ENCODE measurements around the gene HJV.

HJV gene

DNA sequence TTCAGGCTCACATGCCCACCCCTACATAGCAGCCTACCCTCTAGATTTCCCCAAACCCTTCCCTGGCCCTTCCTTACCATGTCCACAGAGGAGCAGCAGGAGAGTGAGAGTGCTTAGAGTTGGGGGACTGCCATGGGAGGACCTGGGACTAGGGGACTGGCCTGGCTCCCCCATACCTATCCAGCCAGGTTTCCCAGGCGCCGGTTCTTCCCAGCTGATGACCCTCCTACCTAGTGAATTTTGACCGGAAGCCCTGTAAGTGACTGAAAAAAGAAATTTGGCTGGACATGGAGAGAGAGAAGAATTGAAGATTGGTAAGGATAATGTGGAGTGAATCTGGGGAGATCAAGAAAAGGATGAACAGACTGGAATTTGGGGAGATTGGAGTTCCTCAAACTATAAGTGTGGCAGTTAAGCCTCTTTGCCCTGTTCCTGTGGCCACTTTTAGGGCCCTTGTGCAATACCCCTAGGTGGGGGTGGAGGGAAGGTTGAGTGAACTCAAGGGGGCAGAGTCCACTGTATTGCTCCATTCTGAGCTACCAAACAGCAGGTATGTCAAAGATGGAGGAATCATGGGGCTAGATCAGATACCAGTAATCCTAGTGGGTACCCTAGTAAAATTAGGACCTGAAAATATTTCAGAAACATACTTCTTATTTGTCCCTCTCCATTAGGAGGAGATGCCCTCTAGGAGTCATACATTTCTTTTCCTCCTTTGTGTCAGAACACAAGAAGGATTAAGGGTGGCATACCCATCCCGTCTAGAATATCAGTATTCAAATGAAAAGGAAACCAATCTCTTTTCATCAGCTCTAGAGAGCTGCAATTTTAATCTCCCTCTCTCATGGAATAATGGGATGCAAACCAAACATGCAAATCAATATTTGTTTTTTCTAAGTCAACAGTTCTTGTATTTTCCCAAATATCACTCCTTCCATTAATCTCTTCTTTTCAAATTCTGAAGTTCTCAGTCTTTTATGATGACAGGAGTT, 1.2 kb downstream of the HJV start:
- no peak for DNase-seq

DNA sequence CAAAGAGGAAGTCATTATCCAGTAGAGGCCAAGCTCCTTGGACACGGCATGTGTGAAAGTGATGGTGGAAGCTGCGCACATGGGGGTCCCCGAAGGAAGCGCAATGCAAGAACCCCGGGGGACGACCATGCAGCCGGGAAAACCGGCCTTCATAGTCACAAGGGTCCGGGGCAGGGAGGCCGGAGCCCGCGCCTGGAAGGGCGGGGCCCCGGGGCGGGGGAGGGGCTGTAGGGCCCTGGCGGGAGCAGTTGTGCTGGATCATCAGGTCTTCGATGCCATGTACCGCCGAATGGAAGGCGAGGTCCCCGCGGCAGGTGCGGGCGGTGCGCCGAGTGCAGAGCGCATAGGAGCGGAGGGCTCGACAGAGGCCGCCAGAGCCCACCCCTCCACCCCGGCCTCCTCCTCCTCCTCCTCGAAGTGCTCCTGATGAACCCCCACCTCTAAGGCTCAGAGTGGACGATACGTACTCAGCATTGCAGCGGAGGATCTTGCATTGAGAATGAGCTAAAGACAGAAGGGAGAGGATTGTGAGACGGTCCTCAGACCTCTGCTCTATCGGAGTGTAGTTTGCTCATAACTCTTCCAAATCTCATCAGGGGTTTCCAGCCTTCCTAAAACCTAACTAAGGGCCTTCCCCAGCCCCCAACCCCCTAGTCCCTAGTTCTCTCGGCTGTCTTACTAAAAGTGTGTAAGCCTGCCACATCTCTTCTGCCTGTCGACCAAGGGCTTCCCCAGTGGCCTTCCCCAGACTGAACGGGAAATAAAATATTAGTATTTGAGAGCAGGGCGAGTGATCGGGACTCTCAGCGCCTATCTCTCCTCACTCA, 2.1 kb downstream of the HJV start:
- DNase-seq = no peak

DNA sequence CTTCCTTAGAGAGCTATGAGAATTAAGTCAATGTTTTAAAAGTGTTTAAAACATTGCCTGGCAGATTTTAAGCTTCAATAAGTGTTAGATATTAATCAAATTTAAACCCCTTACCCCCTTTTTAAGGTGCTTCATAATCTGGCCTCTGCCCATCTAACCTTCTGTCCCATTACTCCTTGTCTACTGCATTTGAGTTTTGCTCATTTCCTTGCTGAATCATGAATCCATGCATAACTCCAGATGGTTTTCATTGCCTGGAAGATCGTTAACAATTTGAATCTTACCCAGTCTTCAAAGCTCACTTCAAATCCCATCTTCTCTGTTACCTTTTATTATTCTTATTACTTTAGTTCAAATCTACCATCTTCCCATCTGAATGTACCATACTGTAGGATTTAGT, 4.6 kb downstream of the HJV start:
- DNase-seq = no peak

DNA sequence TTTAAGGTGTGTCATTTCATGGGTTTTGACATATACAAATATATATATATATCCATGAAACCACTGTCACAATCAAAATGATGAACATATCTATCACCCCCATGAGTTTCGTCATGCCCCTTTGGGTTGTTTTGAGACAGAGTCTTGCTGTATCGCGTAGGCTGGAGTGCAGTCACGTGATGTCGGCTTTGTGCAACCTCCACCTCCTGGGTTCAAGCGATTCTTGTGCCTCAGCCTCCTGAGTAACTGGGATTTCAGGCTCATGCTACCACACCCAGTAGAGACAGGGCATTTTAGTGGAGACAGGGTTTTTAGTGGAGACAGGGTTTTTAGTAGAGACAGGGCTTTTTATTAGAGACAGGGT, 8.0 kb downstream of the HJV start:
- no peak for DNase-seq

DNA sequence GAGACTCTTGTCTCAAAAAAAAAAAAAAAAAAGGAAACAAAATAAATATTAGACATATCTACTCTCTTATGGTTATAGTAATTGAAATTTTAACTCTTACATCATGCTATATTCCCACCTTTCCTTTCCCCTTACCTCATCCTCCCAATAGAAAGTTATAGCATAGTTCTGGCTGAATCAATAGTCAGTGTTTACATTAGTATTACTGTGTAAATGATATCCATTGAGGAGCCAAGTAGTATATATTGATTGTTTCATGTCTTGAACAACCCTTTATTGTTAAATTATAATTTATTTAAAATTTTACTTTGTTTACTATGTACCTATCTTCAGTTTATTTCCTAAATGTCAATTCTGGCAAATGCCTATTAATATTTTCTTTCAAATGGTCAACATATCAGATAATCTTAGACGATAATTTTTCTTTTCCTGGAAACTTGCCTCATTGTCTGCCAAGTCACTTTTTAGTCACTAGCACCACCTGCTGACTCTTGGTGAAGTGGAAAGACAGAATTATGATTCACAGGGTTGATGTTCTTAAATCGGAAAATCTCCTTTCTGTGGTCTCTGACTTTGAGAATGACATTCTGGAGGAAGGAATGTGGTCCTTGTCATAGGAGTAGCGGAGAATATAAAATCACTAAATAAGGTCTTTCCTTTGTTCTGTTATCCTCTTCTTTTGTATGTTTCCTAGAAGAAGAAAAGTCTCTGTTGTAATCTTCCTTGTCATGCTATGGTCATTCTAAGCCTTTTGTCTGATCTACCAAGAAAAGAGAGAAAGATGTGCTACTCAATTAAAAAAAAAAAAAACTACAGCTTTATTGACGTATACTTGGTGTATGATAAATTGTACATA, 8.6 kb downstream of the HJV start:
- DNase-seq = no peak

DNA sequence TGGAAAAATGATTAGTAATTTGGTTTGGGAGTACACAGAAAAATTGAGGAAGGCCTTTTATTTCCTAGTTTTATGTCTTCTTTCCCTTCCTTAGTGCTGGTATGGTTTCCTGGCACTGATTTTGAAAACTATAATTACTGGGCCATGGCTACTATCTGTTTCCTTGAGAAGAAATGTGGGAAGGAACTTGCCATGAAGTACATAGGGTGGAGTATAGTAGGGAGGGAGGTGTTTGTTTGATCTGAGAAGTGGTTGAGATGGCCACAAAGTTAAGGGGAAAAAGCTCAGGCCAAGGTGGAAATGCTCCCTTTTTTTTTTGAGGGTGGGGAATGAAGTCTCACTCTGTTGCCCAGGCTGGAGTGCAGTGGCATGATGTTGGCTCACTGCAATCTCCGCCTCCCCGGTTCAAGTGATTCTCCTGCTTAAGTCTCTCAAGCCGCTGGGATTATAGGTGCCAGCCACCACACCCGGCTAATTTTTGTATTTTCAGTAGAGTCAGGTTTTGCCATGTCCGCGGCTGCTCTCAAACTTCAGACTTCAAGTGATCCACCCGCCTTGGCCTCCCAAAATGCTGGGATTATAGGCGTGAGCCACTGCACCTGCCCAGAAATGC, 11.3 kb downstream of the HJV start:
- no peak for DNase-seq

DNA sequence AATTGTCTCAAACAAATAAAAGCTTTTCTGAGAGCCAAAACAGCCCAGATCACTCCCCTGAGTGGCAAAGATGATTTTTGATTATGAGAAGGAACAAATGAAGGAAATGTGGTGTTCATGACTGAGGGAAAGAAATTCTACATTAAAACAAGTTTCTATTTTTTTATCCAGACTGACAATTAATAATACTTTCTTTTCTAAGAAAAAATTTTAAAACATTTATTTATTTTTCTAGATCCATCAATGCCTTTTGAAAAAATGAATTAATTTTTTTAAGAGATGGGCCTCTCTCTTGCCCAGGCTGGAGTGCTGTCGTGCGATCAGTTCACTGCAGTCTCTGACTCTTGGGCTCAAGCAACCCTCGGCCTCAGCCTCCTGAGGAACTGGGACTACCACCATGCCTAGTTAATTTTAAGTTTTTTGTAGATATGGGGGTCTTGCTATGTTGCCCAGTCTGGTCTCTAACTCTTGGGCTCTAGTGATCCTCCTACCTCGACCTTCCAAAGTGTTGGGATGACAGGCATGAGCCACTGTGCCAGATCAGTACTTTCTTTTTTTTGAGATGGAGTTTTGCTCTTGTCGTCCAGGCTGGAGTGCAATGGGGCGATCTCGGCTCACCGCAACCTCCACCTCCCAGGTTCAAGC, 13.9 kb downstream of the HJV start:
- DNase-seq = no peak

DNA sequence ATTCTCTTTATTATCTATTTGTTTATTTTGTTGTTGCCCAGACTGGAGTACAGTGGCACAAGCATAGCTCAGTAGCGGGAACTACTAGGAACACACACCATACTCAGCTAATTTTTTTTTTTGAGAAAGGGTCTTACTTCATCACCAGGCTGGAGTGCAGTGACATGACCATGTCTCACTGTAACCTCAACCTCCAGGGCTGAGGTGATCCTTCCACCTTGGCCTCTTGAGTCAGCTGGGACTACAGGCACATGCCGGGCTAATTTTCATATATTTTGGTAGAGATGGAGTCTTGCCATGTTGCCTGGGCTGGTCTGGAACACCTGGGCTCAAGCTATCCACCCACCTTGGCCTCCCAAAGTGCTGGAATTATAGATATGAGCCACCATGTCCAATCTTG, 19.8 kb downstream of the HJV start:
- DNase-seq = no peak

DNA sequence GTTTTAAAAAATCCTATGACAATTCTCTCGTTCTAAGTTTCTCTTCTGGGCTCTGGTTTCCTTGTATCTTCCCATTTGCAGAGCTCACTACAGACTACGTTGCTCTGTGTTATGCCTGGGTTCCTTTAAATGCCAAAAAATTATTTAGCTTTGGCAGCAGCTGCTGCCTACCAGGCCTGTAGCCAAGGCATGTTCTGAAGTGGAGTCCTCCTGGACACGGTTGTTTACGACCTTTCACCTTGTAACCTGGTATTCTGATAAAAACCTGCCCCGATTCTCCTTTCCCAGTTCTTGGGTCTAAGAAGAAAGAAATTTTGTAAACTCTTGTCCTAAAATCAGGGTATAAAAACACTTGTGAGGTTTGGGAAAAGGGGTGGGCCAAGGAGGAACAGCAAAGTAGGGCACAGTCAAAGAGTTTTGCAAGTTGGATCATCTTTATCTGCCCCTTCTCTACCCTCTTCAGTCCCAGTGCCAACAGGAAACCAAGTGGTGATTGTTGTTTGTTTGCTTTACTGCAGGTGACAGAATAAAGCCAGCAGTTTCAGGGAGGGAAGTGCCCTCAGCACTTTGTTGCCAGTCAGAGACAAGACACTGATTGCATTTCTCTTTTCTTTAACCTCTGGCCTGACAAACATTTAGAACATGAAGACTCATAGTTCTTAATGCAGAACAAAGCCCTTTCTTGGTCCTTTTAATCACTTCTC, 22.1 kb downstream of the HJV start:
- no peak for DNase-seq

DNA sequence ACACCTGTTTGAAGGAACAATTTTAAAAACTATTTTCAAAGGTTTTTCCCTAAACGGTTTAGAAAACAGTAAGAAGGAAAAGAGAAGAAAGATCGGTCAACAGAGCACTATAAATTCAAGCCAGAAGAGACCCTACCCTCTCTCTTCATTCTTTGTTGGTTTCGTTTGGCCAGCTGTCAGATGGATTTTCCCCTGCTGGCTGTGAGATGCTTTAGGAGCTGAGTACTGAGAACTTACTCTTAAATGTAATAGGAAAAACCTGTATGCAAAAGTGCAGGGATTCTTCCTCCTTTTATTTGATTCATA, 23.9 kb downstream of the HJV start:
- no peak for DNase-seq

DNA sequence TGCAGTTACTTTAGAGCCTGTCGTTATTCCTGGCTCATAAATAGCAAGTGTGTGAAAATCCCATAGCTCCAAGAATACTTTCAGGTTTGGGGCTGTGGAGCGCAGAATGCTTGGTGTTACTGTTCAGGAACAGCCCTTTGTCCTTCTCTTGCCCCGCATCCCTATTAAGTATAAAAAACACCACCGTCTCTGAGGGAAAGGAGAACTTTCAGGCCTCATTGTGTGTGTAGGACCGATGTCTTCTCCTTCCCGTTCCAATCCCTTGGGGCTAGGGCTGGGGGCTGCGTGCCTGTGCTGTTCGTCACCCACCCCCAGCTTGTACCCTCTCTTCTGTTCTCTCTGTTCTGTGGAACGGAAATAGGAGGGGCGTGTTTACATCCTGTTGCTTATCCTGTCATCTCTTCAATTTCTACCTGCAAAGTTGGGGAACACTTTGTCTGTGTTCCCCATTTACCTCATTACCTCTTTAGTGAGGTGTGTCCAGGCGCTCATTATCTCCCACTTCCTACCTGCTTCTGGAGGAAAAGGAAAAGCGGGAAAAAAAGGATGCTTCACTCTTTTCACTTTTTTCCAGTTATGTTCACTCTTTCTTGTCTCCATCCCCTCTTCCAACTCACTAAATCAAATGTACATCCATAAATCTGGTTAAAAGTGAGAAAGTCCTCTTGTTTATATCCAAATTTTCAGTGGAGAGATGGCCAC, 24.4 kb downstream of the HJV start:
- no peak for DNase-seq

DNA sequence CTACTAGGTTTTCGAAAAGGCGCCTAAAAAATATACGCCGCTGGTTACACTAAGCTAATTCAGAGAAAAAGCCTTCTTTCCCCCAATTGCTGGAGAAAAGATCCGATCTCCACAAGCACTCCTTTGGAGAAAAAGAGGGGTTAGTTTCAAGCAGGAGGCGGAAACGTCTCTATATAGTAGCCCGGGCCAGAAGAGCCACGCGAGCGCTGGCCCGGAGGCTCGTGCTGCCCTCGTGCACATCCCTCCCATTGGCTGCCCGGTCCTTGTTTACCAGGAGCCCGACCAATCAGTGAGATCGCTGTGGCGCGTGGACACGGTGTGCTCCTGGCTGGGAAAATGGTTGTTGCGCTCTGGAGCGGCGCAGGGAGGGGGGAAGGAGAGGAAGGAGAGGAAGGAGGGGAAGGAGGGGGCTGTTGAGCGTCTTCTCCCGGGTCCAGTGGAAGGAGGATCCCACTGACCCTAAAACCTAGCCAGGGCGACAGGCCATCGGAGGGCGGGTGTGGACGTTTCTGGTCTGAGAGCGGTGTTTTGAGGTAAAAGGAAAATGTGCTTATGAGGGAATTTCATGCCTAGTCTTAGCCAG, 25.0 kb downstream of the HJV start, which contains the start of gene TXNIP:
TXNIP (minus strand) TSS at position 147 of the 583 bp plus-strand sequence. CDS start 313 bp downstream, outside the sequence.
- DNase-seq = peak; percentile 99

DNA sequence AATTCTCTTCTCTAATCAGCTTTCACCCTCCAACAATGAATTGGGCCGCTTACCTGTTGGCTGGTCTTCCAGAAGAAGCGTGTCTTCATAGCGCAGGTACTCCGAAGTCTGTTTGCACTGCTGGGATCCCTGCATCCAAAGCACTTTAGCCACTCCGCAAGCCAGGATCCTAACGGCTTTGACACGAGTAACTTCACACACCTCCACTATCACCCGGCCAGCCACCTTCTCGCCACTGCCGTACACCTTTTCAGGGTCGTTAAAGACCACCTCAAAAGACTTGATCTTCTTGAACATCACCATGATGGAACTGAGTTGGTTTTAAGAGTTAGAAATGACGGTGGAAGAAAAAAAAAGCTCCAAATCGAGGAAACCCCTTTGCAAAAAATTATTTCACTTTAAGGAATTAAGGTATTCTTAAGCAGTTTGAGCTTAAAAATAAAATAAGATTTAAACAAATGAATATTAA, 25.5 kb downstream of the HJV start:
- DNase-seq = no peak

DNA sequence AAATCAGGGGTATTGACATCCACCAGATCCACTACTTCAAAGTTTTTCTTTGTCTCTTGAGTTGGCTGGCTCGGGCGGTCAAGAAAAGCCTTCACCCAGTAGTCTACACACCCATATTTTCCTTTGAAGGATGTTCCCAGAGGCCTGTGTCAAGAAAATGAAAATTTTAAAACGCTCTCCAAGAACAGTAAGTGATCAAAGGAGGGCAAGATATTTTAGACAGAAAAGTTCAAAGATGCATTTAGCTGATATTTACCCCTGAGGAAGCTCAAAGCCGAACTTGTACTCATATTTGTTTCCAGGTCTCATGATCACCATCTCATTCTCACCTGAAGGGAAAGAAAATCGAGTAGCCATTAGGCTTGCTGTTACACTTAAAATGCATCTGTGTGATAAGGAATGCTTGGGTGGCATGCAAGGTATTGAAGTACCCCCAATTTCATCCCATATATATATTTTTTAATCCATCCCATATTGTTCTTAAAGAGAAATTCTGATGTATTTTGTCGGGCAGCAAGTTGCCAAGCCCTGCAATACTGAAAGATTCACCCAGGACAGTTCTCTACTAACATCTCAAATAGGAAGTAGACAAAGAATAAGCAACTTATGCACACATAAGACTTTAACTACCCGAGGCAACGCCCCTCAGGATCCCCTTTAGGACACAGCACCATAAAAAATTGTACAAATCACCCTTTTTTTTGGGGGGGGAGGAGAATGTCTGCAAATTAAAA, 26.2 kb downstream of the HJV start:
- no peak for DNase-seq

DNA sequence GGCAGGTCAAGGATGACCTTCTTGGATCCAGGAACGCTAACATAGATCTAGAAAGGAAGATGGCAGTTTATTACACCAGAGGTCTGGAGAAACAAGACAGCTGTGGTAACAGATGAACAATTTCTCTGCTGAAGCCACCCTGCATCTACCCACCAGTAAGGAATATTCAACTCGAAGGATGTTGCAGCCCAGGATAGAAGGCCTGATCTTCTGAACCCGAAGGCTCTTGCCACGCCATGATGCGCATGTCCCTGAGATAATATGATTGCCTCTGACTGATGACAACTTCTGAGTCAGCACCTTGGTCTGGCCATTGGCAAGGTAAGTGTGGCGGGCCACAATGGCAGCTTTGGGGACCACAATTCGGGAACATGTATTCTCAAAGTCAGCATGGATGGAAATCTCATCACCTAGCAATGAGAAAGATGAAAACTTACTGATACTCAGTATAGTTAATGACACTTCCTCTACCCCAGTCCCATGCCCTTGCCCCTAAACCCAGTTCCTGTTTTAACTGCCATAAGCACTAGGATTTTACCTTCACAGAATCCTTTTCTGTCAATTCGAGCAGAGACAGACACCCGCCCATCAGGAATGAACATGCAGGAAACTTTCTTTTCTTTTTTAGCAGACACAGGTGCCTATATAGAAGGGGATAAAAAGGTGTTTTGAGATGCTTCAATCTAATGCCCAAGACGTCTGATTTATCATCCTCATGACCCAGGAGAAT, 27.0 kb downstream of the HJV start:
- DNase-seq = no peak

DNA sequence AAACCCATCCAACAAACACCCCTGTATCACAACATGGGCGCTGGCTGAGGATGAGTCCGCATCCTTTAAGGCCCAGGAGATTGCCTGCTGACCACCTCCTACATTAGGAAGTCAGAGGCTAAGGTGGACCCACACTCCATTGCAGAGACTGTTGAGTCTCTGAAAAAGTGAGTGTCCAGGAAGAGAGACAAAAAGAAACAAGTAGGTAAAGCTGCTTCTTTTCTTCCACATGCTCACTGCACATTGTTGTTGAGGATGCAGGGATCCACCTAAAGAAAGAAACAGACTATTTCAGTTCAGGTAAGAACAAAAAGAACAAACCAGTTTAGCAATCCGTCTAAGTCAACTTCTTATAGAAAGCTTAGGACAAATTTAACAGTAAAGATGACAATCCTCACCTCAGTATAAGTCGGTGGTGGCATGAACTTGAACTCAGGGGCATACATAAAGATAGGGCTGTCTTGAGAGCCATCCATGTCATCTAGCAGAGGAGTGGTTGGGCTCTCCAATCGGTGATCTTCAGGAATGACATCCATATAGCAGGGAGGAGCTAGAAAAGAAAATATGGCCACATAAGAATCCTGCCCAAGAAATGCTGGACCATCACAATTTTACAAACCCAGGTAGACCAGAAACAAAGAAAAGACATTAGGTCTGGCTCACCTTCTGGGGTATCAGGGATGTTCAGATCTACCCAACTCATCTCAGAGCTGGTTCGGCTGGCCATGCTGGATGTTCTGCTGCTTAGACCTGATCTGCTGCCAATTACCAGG, 27.7 kb downstream of the HJV start:
- DNase-seq = no peak

DNA sequence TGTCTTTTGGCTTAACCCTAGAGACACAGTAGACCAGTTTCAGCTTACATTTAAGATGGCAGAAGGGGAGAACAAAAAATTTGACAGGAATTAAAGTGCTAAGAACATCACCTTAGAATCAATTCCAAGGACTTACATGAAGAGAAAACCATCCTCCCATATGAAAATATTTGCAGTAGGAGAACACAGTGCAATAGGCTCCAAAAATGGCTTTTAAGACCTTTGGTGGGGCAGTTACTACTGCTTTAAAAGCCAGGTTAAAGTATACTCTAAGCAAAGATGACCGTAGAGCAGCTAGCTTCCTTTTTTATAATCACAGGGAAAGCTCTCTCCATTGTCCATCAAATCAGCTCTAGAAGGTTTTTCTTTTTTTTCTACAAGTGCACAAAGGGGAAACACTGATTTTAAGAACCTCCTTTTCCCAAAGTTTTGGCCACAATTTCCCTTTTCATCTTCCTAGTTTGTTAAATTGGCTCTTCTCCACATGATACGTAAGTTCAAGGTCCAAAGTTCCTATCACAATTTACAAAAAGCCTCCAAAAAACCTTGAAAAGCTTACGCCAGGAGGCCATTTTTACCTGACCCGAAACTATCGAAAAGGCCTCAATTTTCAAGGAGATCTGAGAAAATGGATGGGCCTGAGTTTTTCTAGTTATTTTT, 28.4 kb downstream of the HJV start:
- DNase-seq = no peak

Measured in left hindlimb (tissue), 1 donor.